Activated T-cell treated with anti-CD3 and anti-CD28 coated beads for 24 hours (primary cell): ENCODE data around the gene SYNGR2.

ENCODE experiments used
- DNase-seq: peaks from one replicate; pipeline ENCODE4 v3.0.0-alpha.2; 2020; ENCODE audit warnings: low read depth

SYNGR2 gene

GRCh38 chr17:78168242-78168902, at the start of gene SYNGR2:
Gene SYNGR2 (plus strand): TSS chr17:78168581. CDS start chr17:78168617, 36 bp downstream.
- DNase-seq: peak; percentile 81

GRCh38 chr17:78118801-78119241, 49.6 kb upstream of the SYNGR2 start:
- DNase-seq: no peak

GRCh38 chr17:78120537-78120936, 47.8 kb upstream of the SYNGR2 start:
- DNase-seq: no peak

- DNase-seq: no peak
Measured at GRCh38 chr17:78120971-78121800, 47.2 kb upstream of the SYNGR2 start.

GRCh38 chr17:78121801-78122215, 46.6 kb upstream of the SYNGR2 start:
- DNase-seq: no peak

- DNase-seq: no peak
Measured at GRCh38 chr17:78122216-78122930, 46.0 kb upstream of the SYNGR2 start.

GRCh38 chr17:78122931-78123249, 45.5 kb upstream of the SYNGR2 start:
- no peak for DNase-seq

GRCh38 chr17:78123258-78123929, 45.0 kb upstream of the SYNGR2 start:
- DNase-seq: no peak

GRCh38 chr17:78124081-78124835, 44.1 kb upstream of the SYNGR2 start:
- DNase-seq: no peak

- DNase-seq: no peak
Measured at GRCh38 chr17:78124836-78125137, 43.6 kb upstream of the SYNGR2 start.

- DNase-seq: no peak
Measured at GRCh38 chr17:78125138-78125913, 43.1 kb upstream of the SYNGR2 start.

GRCh38 chr17:78125976-78126894, 42.1 kb upstream of the SYNGR2 start:
- DNase-seq: no peak

GRCh38 chr17:78126895-78127238, 41.5 kb upstream of the SYNGR2 start:
- DNase-seq: no peak

- DNase-seq: no peak
Measured at GRCh38 chr17:78127239-78127887, 41.0 kb upstream of the SYNGR2 start.

GRCh38 chr17:78127888-78128550, 40.4 kb upstream of the SYNGR2 start:
- DNase-seq: no peak

GRCh38 chr17:78128551-78129350, 39.6 kb upstream of the SYNGR2 start, which contains the start of gene TMC6:
Gene TMC6 (minus strand): TSS chr17:78128755. CDS start chr17:78126832, 1,923 bp downstream.
- no peak for DNase-seq

- DNase-seq: no peak
Measured at GRCh38 chr17:78129351-78130089, 38.9 kb upstream of the SYNGR2 start.
